Stimulated activated CD8-positive, alpha-beta memory T cell treated with anti-CD3 and anti-CD28 coated beads, Interleukin-12 subunit alpha, Interleukin-12 subunit beta, amount 100 ng/mL, for 4 hours (primary cell): ENCODE measurements around the gene NLRP3.

Experiments used
- DNase-seq: peaks from one replicate; pipeline ENCODE4 v3.0.0-alpha.2; 2020; ENCODE audit warnings: low read depth

Gene NLRP3

DNA sequence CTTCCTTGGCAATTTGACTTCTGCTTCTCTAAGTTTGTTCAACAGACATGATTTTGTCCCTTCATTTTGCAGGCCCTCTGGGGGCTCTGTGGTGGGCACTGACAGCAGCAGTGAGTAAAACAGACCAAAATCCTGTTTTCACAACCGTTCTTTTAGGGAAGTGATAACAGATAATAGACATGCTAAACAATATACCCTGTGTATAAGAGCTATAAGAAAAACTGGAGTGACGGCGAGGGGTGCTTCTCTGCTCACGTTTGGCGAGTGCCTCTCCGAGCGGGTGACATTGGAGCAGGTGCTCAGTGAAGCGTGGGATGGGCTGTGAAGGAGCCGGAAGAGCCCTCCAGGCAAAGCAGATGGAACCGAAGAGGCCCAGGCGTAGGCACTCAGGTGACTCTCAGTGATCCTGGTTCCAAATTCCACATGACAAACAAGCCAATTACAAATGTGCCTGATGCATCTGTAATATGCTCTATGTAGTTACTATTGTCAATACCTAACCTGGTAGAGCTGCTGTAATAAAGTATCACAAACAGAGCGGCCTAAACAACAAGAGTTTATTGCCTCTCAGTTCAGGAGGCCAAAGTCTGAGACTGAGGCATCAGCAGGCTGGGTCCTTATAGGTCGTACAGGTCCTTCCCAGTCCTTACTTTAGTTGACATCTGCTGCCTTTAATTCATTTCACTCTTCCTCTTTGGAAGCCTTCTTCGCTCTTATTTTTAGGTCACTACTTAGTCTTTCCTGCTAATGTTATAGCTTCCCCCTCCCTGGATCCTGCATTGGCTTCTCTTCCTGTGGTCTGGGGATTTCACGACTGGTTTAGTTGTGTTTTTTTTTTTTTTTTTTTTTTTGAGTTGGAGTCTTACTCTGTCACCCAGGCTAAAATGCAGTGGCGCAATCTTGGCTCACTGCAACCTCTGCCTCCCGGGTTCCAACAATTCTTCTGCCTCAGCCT is 21.9 kb downstream of the NLRP3 start:
- DNase-seq = no peak

DNA sequence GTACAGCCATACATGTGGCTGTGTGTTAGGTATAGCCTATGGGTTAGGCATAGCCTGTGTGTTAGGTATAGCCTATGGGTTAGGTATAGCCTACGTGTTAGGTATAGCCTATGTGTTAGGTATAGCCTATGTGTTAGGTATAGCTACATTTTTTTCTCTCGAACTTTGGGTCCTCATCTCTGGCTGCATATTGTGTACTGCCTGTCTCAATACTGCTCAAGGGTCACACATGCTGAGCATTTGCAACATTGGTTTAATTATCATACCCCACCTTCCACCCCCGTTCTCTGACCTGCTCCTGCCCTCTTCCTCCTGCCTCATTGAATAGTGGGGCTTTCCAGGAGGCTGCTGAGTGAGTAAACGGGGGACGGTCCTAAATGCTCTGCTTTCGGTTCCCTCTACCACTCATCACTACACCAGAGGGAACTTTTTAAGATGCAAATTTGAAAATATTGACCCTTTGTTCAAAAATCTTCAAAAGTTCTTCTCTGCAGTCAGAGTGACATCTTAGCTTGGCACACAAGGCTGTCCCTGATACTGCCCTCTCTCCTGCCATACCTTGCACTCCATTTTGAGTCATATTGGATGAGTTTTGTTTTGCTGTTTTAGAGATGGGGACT is 24.1 kb downstream of the NLRP3 start:
- DNase-seq = no peak

DNA sequence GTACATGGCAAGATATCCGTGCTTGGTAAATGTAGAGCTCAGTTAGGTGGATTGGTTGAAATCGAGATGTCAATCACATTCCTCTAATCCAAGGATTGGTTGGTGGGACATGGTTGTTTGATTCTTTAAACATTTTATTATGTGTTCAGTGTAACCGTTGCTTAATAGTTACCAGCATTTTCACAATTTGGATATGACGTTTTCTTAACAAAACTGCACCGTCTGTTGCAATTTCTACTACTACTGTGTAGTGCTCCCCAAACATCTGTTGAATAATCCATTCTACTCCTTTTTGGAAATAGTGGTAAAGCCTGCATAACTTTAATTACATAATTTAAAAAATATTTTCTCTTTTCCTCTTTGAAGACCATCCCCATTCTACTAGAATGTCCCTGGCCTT is 25.6 kb downstream of the NLRP3 start:
- DNase-seq = no peak

DNA sequence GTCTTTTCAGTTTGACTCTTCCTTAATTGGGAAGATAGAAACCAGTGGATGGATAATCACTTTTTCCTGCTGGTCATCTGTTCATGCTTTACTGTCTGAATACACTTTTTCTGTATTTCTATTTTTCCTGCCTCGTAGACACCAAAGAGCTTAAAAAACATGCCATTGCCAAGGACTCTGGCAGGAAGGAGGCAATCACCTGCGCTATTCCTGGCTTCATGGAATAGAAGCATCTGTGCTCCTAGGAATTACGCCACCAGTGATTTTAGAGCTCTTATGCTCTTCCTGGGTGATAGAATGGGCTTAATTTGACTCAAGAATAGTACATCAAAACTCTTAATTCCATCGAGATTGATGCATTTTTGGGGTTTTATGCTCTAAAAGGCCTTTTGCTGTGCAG is 26.2 kb downstream of the NLRP3 start:
- DNase-seq = no peak

GRCh38 chr1:247443641-247444040 is 27.7 kb downstream of the NLRP3 start:
- no peak for DNase-seq

DNA sequence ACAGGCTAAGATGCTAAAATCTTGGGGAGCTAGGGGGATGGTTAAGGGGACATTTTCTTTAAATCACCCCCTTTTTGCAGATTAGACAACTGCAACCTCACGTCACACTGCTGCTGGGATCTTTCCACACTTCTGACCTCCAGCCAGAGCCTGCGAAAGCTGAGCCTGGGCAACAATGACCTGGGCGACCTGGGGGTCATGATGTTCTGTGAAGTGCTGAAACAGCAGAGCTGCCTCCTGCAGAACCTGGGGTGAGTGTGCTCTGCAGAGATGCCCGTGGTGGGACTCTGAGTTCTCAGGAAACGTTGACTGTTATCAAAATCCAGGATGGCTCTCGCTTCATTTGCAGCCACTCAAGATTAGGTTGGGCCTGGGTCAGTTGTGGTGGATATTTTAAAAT is 28.6 kb downstream of the NLRP3 start:
- no peak for DNase-seq

GRCh38 chr1:247445526-247446356 is 29.8 kb downstream of the NLRP3 start:
- DNase-seq = no peak

DNA sequence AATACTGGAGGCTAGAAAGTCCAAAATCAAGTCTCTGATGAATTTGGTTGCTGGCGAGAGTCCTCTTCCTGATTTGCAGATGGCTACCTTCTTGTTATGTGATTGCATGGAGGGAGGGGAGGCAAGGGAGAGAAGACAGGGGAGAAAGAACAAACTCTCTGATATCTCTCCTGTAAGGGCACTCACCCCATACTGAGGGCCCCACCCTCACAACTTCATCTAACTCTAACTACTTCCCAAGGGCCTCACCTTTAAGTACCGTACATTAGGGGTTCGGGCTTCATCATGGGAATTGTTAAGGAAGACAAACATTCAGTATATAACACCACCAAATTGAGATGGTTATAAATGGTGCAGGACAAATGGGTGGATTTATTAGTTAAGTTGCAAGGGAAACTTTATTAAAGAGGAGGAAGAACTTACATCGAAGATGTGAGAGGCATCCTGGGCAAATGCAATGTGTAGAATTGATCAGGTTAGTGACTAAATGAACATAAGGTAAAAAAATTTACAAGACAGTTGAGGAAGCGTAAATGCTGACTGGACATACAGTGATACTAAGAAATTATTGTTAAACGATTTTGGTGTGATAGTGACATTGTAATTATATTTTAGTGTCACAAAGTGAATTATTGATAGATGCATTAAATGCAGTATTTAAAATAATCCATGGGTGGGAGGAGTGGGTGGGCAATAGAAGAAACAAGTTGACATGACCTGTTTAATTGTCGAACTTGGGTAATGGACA is 31.4 kb downstream of the NLRP3 start:
- DNase-seq = no peak

- no peak for DNase-seq
These were observed 32.3 kb downstream of the NLRP3 start for GRCh38 chr1:247448107-247448791.

DNA sequence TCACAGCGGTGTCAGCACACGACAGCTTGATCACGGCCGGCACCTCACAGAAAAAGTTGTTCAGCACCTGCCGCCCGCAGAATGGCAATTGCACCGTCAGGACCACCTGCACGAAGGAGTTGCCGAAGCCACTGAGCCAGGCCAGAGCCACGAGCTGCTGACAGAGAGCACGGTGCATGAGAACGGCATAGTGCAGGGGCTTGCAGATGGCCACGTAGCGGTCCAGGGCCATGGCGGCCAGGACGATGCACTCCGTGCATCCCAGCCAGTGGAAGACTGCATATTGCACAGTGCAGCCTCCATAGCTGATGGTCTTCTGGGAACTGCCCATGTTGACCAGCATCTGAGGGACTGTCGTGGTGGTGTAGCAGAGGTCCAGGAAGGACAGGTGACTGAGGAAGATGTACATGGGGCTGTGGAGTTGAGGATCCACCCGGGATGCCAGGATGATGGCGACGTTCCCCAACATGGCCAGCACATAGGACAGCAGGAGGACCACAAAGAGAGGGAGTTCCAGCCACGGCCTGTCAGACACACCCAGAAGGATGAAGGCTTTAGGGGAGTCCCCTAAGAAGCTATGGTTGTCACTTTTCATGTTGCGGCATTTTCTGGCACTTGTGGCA is 35.5 kb downstream of the NLRP3 start:
- DNase-seq = no peak

GRCh38 chr1:247452447-247453039 is 36.6 kb downstream of the NLRP3 start:
- no peak for DNase-seq

- no peak for DNase-seq
These were observed 37.3 kb downstream of the NLRP3 start for GRCh38 chr1:247453245-247453644.

GRCh38 chr1:247453997-247454396 is 38.0 kb downstream of the NLRP3 start:
- DNase-seq = no peak

- DNase-seq = no peak
These were observed 40.0 kb downstream of the NLRP3 start for GRCh38 chr1:247456021-247456420.

- DNase-seq = no peak
These were observed 41.1 kb downstream of the NLRP3 start for GRCh38 chr1:247456914-247457639.

DNA sequence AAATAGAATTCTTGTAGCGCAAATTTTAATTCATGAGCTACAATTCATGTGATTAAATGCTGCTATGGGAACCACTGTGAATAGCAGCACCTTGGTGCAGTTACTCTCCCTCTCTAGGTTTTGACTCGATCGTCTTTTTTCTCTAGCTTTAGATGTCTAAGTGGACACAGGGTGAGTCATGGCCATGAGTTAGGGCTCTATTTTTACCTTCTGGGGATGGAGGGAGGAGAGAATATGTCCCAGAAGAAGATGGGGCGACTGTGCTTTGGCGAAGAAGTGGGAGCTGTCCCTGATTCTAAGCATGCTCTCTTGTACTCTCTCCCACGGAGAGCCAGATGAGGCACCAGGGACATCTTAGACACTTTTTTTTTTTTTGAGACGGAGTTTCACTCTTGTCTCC is 43.5 kb downstream of the NLRP3 start:
- DNase-seq = no peak

DNA sequence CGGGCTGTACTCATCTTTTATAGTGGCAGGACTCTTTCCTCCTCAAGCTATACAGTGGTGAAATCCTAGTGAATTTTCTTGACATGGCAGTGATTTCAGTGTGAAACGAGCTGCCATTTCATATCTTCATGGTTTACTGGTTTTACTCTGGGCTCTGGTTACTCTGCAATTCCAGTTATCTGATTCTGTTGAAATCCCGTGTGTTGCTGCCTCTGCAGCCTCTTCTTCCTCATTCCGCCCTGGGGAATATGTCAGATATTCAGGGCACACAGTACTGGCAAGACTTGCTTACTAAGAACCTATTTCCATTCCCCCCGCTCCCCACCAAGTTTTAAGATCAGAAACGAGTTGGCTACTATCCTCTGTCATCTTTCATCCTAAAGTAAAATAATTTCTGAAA is 49.8 kb downstream of the NLRP3 start:
- DNase-seq = no peak

DNA sequence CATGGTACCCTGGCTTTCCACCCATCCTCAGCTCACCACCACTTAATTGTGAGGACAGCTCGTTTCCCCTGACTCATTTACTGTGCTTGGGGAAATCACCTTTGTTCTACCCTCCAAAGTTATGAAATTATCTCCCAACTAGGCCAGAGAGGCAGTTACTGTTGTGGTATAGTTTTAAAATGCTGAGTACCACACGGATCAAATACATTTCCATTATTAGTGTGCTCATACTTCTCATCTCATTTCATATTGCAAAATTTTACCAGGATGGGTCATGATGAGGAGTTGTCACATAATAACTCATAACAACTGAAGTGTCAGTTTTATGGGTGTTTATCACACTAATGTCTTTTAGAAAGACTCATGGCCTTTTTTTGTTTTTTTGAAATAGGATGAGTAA is 51.2 kb downstream of the NLRP3 start:
- no peak for DNase-seq

- DNase-seq = no peak
These were observed 52.6 kb downstream of the NLRP3 start for GRCh38 chr1:247468481-247469140.
